B cell (primary cell): ENCODE data around the gene CST7. TPM values are rescaled to one million over a fixed set of nuclear protein-coding genes. Genes with fewer than 3 reads are reported as not detected.
"Not testable (repeated sequence)": the region's sequence is repeated elsewhere in the genome, so short reads cannot be mapped to it uniquely, and the experiment has no call there.

Experiments
- ATAC-seq: fragments of 200-7000 bp; cut with Tn5 transposase; one replicate; pipeline ENCODE4 v1.10.0; 2021; ENCODE audit warnings: low read depth, mild to moderate bottlenecking, moderate number of reproducible peaks, moderate library complexity
- CTCF ChIA-PET: fragments of 350-600 bp; sonication (Branson Sonifier 250); formaldehyde crosslinking; loops from one replicate; lab custom pipeline; 2021; ENCODE audit warnings: antibody characterized with exemption, inconsistent platforms; lab: Charles Lee
- POLR2A ChIA-PET: fragments of 350-600 bp; sonication (Branson Sonifier 250); formaldehyde crosslinking; loops from one replicate; lab custom pipeline; 2021; ENCODE audit warnings: antibody characterized with exemption; lab: Charles Lee
- DNase-seq: peaks from one replicate; pipeline ENCODE4 v3.0.0; 2013
- H2AFZ ChIP-seq: 2 replicates; pipeline ENCODE4 v1.6.1; 2012; ENCODE audit warnings: mild to moderate bottlenecking, low read depth, low read length; ENCODE audit not compliant: insufficient read depth, poor library complexity, severe bottlenecking
- H3K27ac ChIP-seq, 2 donors: 1 replicate in 1 of 2; 2 replicates in 1 of 2; pipeline ENCODE4 v1.5.1; 2012 to 2013; ENCODE audit warnings: low read length in 2 of 2, mild to moderate bottlenecking in 2 of 2, moderate library complexity in 1 of 2
- H3K27me3 ChIP-seq, 4 experiments: fragments of 200-600 bp in 1 of 4; sonication (generic) in 1 of 4; replicated peaks in 1 of 4; 1 replicate in 2 of 4; 2 replicates in 2 of 4; pipeline versions ENCODE4 v1.6.1 to v1.7.0; 2013 to 2016; ENCODE audit warnings: low read length in 3 of 4, mild to moderate bottlenecking in 2 of 4, mixed read lengths in 1 of 4, moderate library complexity in 1 of 4; ENCODE audit not compliant: insufficient read depth in 4 of 4, control insufficient read depth in 3 of 4; ENCODE audit errors: control extremely low read depth in 1 of 4
- H3K36me3 ChIP-seq, 2 experiments: replicated peaks in 1 of 2; 1 replicate in 1 of 2; 2 replicates in 1 of 2; pipeline versions ENCODE4 v1.6.1 to v1.7.1; 2013; ENCODE audit warnings: low read length in 1 of 2; ENCODE audit not compliant: insufficient read depth in 2 of 2, control insufficient read depth in 1 of 2; ENCODE audit errors: control extremely low read depth in 1 of 2, extremely low read depth in 1 of 2
- H3K4me1 ChIP-seq, 2 donors: fragments of 200-600 bp in 1 of 2; sonication (generic) in 1 of 2; 1 replicate in 1 of 2; 2 replicates in 1 of 2; pipeline versions ENCODE4 v1.5.1 to v1.6.1; 2013 to 2017; ENCODE audit warnings: low read length in 2 of 2; ENCODE audit not compliant: control insufficient read depth in 2 of 2, insufficient read depth in 2 of 2
- H3K4me2 ChIP-seq: replicated peaks from 2 replicates; pipeline ENCODE3; 2012; ENCODE audit warnings: mild to moderate bottlenecking, low read depth, low read length; ENCODE audit not compliant: poor library complexity, severe bottlenecking
- H3K4me3 ChIP-seq, 5 experiments: fragments of 200-600 bp in 1 of 5; sonication (generic) in 1 of 5; 1 replicate in 3 of 5; 2 replicates in 2 of 5; pipeline versions ENCODE4 v1.5.1 to v1.7.0; 2011 to 2016; ENCODE audit warnings: low read length in 4 of 5, mild to moderate bottlenecking in 4 of 5, low read depth in 2 of 5, control low read depth in 1 of 5, moderate library complexity in 1 of 5; ENCODE audit not compliant: insufficient read depth in 1 of 5; ENCODE audit errors: control extremely low read depth in 1 of 5, extremely low read depth in 1 of 5
- H3K79me2 ChIP-seq: fragments of 200-600 bp; sonication (generic); one replicate; pipeline ENCODE4 v1.6.0; 2016; ENCODE audit warnings: low read length; ENCODE audit not compliant: control insufficient read depth, insufficient read depth
- H3K9ac ChIP-seq: fragments of 200-600 bp; sonication (generic); 2 replicates; pipeline ENCODE4 v1.6.1; 2017; ENCODE audit warnings: mild to moderate bottlenecking, low read length, moderate library complexity
- H3K9me3 ChIP-seq, 3 donors: one replicate each; pipeline versions ENCODE4 v1.6.1 to v1.7.1; 2013; ENCODE audit warnings: low read length in 2 of 3; ENCODE audit not compliant: control insufficient read depth in 2 of 3, insufficient read depth in 1 of 3; ENCODE audit errors: control extremely low read depth in 1 of 3
- H4K20me1 ChIP-seq: 2 replicates; pipeline ENCODE4 v1.6.0; 2012; ENCODE audit warnings: mild to moderate bottlenecking, low read length; ENCODE audit not compliant: insufficient read depth, control insufficient read depth, poor library complexity, severe bottlenecking
- H3K27ac Mint-ChIP-seq: one replicate; pipeline ENCODE4 v1.8.0; 2021; ENCODE audit warnings: mixed read lengths
- H3K27me3 Mint-ChIP-seq: one replicate; pipeline ENCODE4 v1.8.0; 2021; ENCODE audit warnings: mixed read lengths
- H3K4me1 Mint-ChIP-seq: one replicate; pipeline ENCODE4 v1.8.0; 2021; ENCODE audit warnings: mixed read lengths
- H3K4me3 Mint-ChIP-seq: one replicate; pipeline ENCODE4 v1.8.0; 2021; ENCODE audit warnings: mixed read lengths
- H3K9me3 Mint-ChIP-seq: one replicate; pipeline ENCODE4 v1.8.0; 2022; ENCODE audit warnings: mixed read lengths; ENCODE audit not compliant: insufficient read depth
- WGBS: methylation state at CpG from one replicate; pipeline ENCODE4 v1.1.5; 2013; ENCODE audit warnings: missing lambda C conversion rate; ENCODE audit not compliant: insufficient coverage; 5-methylcytosine and 5-hydroxymethylcytosine counted together
- intact Hi-C: fragments of 100-400 bp; cut with micrococcal nuclease; formaldehyde crosslinking; loops from one replicate; pipeline ENCODE4 v1.10.0; 2022
- polyA plus RNA-seq: library from polyadenylated mRNA; depleted of rRNA; stranded (reverse); fragments of >200 nt; gene quantifications from 2 replicates; pipeline ENCODE4 v1.2.3, GENCODE V29; 2012
- total RNA-seq, 2 donors: library from RNA; stranded (reverse); fragments of 120-200 nt in 1 of 2; gene quantifications; 1 replicate in 1 of 2; 2 replicates in 1 of 2; pipeline versions ENCODE4 v1.2.3 to v1.2.4, GENCODE V29; 2013 to 2022

Gene CST7
- total and polyA plus RNA-seq, 2 donors (not counting 1 experiment from before 2014, with no cell fraction given), result 0.94 to 3.4 TPM

- intact Hi-C loops, result not testable (repeated sequence)
- H3K27me3 Mint-ChIP-seq, result peaks cover 14% of the 10 kb centered on the region
These were observed 19.8 kb upstream of the CST7 start for GRCh38 chr20:24929259-24929658.

GRCh38 chr20:24929867-24930723 lies 19.0 kb upstream of the CST7 start:
- H4K20me1 ChIP-seq, POLR2A ChIA-PET, intact Hi-C loops, ATAC-seq, H3K4me1 Mint-ChIP-seq, DNase-seq, H3K9ac ChIP-seq, H3K27ac ChIP-seq, H3K4me1 ChIP-seq, H3K4me2 ChIP-seq, H3K27me3 ChIP-seq, H3K4me3 ChIP-seq, H3K27ac Mint-ChIP-seq, H3K36me3 ChIP-seq, H3K9me3 Mint-ChIP-seq, CTCF ChIA-PET, H3K79me2 ChIP-seq, H2AFZ ChIP-seq, H3K4me3 Mint-ChIP-seq, H3K9me3 ChIP-seq: not testable (repeated sequence)
- 62% methylated on average over 10 of the region's 13 CpGs for WGBS
- peaks cover 14% of the 10 kb centered on the region for H3K27me3 Mint-ChIP-seq

More at GRCh38 chr20:24929259-24929658, 19.8 kb upstream of the CST7 start:
- H3K4me3 Mint-ChIP-seq, H3K27ac ChIP-seq, H3K27ac Mint-ChIP-seq, H3K9me3 Mint-ChIP-seq, POLR2A ChIA-PET, H4K20me1 ChIP-seq, DNase-seq, H3K9ac ChIP-seq, H3K4me1 ChIP-seq, H3K79me2 ChIP-seq, H3K4me2 ChIP-seq, CTCF ChIA-PET, H3K9me3 ChIP-seq, H2AFZ ChIP-seq, ATAC-seq, H3K4me1 Mint-ChIP-seq, H3K36me3 ChIP-seq, H3K4me3 ChIP-seq, H3K27me3 ChIP-seq: not testable (repeated sequence)
- WGBS, result 89% methylated on average over 1 of the region's 5 CpGs

GRCh38 chr20:24930724-24931688 lies 18.1 kb upstream of the CST7 start:
- H4K20me1 ChIP-seq, H3K4me2 ChIP-seq, H3K9ac ChIP-seq, H3K36me3 ChIP-seq, H3K27ac ChIP-seq, H3K27ac Mint-ChIP-seq, intact Hi-C loops, H3K27me3 ChIP-seq, H2AFZ ChIP-seq, ATAC-seq, H3K9me3 Mint-ChIP-seq, DNase-seq, H3K4me3 ChIP-seq, H3K4me1 ChIP-seq, POLR2A ChIA-PET, H3K4me1 Mint-ChIP-seq, H3K79me2 ChIP-seq, H3K4me3 Mint-ChIP-seq, CTCF ChIA-PET: not testable (repeated sequence)
- H3K27me3 Mint-ChIP-seq, result peaks cover 14% of the 10 kb centered on the region
- H3K9me3 ChIP-seq, result peaks cover 0 to 10% (median under 1%) of the 10 kb centered on the region in 3 donors
- WGBS, result 64% methylated on average over 12 of the region's 15 CpGs
